HEK293 (cell line): Measurements from ENCODE around the gene CFAP73.

Experiments used
- CTCF ChIA-PET: fragments of 350-600 bp; formaldehyde crosslinking; extraction: SDS; loops from one replicate; lab custom pipeline; 2021; ENCODE audit warnings: antibody characterized with exemption; lab: Yijun Ruan, JAX
- POLR2A ChIA-PET: fragments of 300-600 bp; formaldehyde crosslinking; extraction: SDS; loops from one replicate; lab custom pipeline; 2020; ENCODE audit warnings: antibody characterized with exemption, inconsistent platforms; lab: Yijun Ruan, JAX
- H3K27ac ChIP-seq: fragments of 200-500 bp; sonication (Bioruptor generic); 2 replicates; pipeline ENCODE4 v1.5.1; 2014; ENCODE audit warnings: low read depth, low read length, control low read depth, inconsistent platforms; ENCODE audit errors: extremely low read depth
- H3K36me3 ChIP-seq, 2 experiments: fragments of 200-500 bp in 1 of 2; sonication (Bioruptor generic) in 1 of 2; 1 replicate in 1 of 2; 2 replicates in 1 of 2; pipeline ENCODE4 v1.5.1; 2014 to 2017; ENCODE audit warnings: inconsistent platforms in 2 of 2, low read length in 2 of 2; ENCODE audit not compliant: control insufficient read depth in 2 of 2, insufficient read depth in 1 of 2
- H3K4me1 ChIP-seq: fragments of 200-500 bp; sonication (Bioruptor generic); 2 replicates; pipeline ENCODE4 v1.5.1; 2014; ENCODE audit warnings: mild to moderate bottlenecking, low read length, inconsistent platforms; ENCODE audit not compliant: control insufficient read depth, insufficient read depth
- H3K4me3 ChIP-seq: 2 replicates; pipeline ENCODE4 v1.5.1; 2011; ENCODE audit warnings: low read depth, mild to moderate bottlenecking, control low read depth, low read length, moderate library complexity
- H3K9me3 ChIP-seq: fragments of 200-500 bp; sonication (Bioruptor generic); 2 replicates; pipeline ENCODE4 v1.5.1; 2014; ENCODE audit warnings: low read depth, low read length, inconsistent platforms; ENCODE audit not compliant: control insufficient read depth, insufficient read depth
- CTCF ChIP-seq: fragments of 450-650 bp; formaldehyde crosslinking; IDR thresholded peaks from 2 replicates; pipeline ENCODE4 v1.5.1; 2016; ENCODE audit warnings: missing biosample characterization, missing genetic modification characterization
- FEZF1 ChIP-seq: fragments of 450-650 bp; formaldehyde crosslinking; IDR thresholded peaks from 2 replicates; pipeline ENCODE4 v1.5.1; 2016; ENCODE audit warnings: missing biosample characterization, missing genetic modification characterization
- GLIS1 ChIP-seq: fragments of 450-650 bp; formaldehyde crosslinking; IDR thresholded peaks from 2 replicates; pipeline ENCODE4 v1.5.1; 2016; ENCODE audit warnings: missing biosample characterization, missing genetic modification characterization
- HOXC10 ChIP-seq: sonication (generic); formaldehyde crosslinking; IDR thresholded peaks from 2 replicates; pipeline ENCODE4 v1.8.1; 2023; ENCODE audit warnings: mild to moderate bottlenecking, missing genetic modification reagents
- KLF10 ChIP-seq: fragments of 450-650 bp; IDR thresholded peaks from 2 replicates; pipeline ENCODE4 v1.5.1; 2018; ENCODE audit warnings: missing biosample characterization, mild to moderate bottlenecking, missing genetic modification characterization
- MYNN ChIP-seq: fragments of 450-650 bp; formaldehyde crosslinking; IDR thresholded peaks from 2 replicates; pipeline ENCODE4 v1.5.1; 2016; ENCODE audit warnings: missing biosample characterization, missing genetic modification characterization, borderline replicate concordance
- PATZ1 ChIP-seq: fragments of 450-650 bp; formaldehyde crosslinking; IDR thresholded peaks from 2 replicates; pipeline ENCODE4 v1.5.1; 2016; ENCODE audit warnings: missing biosample characterization, missing genetic modification characterization
- REST ChIP-seq: fragments of 450-650 bp; formaldehyde crosslinking; IDR thresholded peaks from 2 replicates; pipeline ENCODE4 v1.5.1; 2016; ENCODE audit warnings: missing biosample characterization, missing genetic modification characterization
- ZBTB6 ChIP-seq: fragments of 450-650 bp; formaldehyde crosslinking; IDR thresholded peaks from 2 replicates; pipeline ENCODE4 v1.5.1; 2017; ENCODE audit warnings: missing biosample characterization, missing genetic modification characterization
- ZFHX2 ChIP-seq: fragments of 450-650 bp; formaldehyde crosslinking; conservative IDR thresholded peaks from 2 replicates; pipeline ENCODE4 v1.5.1; 2016; ENCODE audit warnings: missing biosample characterization, missing genetic modification characterization
- ZFP37 ChIP-seq: fragments of 450-650 bp; formaldehyde crosslinking; IDR thresholded peaks from 2 replicates; pipeline ENCODE4 v1.5.1; 2016; ENCODE audit warnings: missing biosample characterization, missing genetic modification characterization
- ZNF26 ChIP-seq: fragments of 450-650 bp; formaldehyde crosslinking; IDR thresholded peaks from 2 replicates; pipeline ENCODE4 v1.5.1; 2016; ENCODE audit warnings: missing biosample characterization, missing genetic modification characterization
- ZNF335 ChIP-seq: fragments of 450-650 bp; formaldehyde crosslinking; conservative IDR thresholded peaks from 2 replicates; pipeline ENCODE4 v1.5.1; 2016; ENCODE audit warnings: missing biosample characterization, missing genetic modification characterization
- ZNF350 ChIP-seq: fragments of 450-650 bp; formaldehyde crosslinking; IDR thresholded peaks from 2 replicates; pipeline ENCODE4 v1.5.0; 2017; ENCODE audit warnings: missing biosample characterization, mild to moderate bottlenecking, missing genetic modification characterization
- ZNF391 ChIP-seq: fragments of 450-650 bp; formaldehyde crosslinking; IDR thresholded peaks from 2 replicates; pipeline ENCODE4 v1.5.1; 2016; ENCODE audit warnings: low read depth, missing biosample characterization, missing genetic modification characterization, borderline replicate concordance
- ZNF548 ChIP-seq: fragments of 450-650 bp; formaldehyde crosslinking; IDR thresholded peaks from 2 replicates; pipeline ENCODE4 v1.5.1; 2016; ENCODE audit warnings: missing biosample characterization, missing genetic modification characterization
- ZNF580 ChIP-seq: fragments of 450-650 bp; formaldehyde crosslinking; IDR thresholded peaks from 2 replicates; pipeline ENCODE4 v1.5.1; 2016; ENCODE audit warnings: missing biosample characterization, missing genetic modification characterization
- ZNF610 ChIP-seq: fragments of 450-650 bp; formaldehyde crosslinking; IDR thresholded peaks from 2 replicates; pipeline ENCODE4 v1.5.1; 2016; ENCODE audit warnings: missing biosample characterization, missing genetic modification characterization, borderline replicate concordance
- ZNF623 ChIP-seq: fragments of 450-650 bp; formaldehyde crosslinking; IDR thresholded peaks from 2 replicates; pipeline ENCODE4 v1.5.1; 2016; ENCODE audit warnings: missing biosample characterization, missing genetic modification characterization
- ZSCAN30 ChIP-seq: fragments of 450-650 bp; IDR thresholded peaks from 2 replicates; pipeline ENCODE4 v1.5.1; 2018; ENCODE audit warnings: missing biosample characterization, mild to moderate bottlenecking, missing genetic modification characterization, moderate library complexity
- ZSCAN5A ChIP-seq: fragments of 450-650 bp; formaldehyde crosslinking; IDR thresholded peaks from 2 replicates; pipeline ENCODE4 v1.5.1; 2016; ENCODE audit warnings: missing biosample characterization, missing genetic modification characterization

CFAP73 gene

GRCh38 chr12:113130457-113131135 lies 18.9 kb upstream of the CFAP73 start (continued):
- TF ChIP-seq CTCF (tag by site-specific recombination) = 0 out of 2 replicates have a peak, but pooled peaks have one; percentile 21
- 0 out of 2 replicates have a peak, but pooled peaks have one; percentile 18 for TF ChIP-seq GLIS1 (tag by site-specific recombination)
- TF ChIP-seq ZNF548 = no peak
- no peak for TF ChIP-seq ZSCAN30

GRCh38 chr12:113131556-113131955 lies 18.0 kb upstream of the CFAP73 start:
- Histone ChIP-seq H3K4me1 (peaks cover 6% of the 10 kb centered on the region; the same call in 1 of the 2 replicates), H3K4me3 (no peak overlapping the region), H3K9me3 (no peaks in the 10 kb centered on the region), H3K27ac (no peak overlapping the region), H3K36me3 (no peaks in the 10 kb centered on the region)
- TF ChIP-seq KLF10 (no peak), ZNF623 (tag by site-specific recombination) (peak; percentile 98), MYNN (peak; percentile 92)
- CTCF ChIA-PET = interaction anchor here (0.5 to 1.7 kb wide), 7 partner anchors 10 to 1218 kb away, joined by 3 to 5 read pairs (median 3); no protein-coding TSS in a partner anchor
- POLR2A ChIA-PET = no interaction called here

GRCh38 chr12:113133036-113133435 lies 16.5 kb upstream of the CFAP73 start:
- ChIA-PET CTCF (interaction anchor here (0.6 to 2.4 kb wide), 3 partner anchors 10 to 84 kb away, joined by 3 to 9 read pairs (median 3); no protein-coding TSS in a partner anchor), POLR2A (no interaction called here)
- Histone ChIP-seq H3K4me1 (peaks cover 6% of the 10 kb centered on the region; the same call in 1 of the 2 replicates), H3K9me3 (no peaks in the 10 kb centered on the region), H3K4me3 (no peak overlapping the region), H3K27ac (no peak overlapping the region), H3K36me3 (no peaks in the 10 kb centered on the region)
- no peak for TF ChIP-seq ZFHX2 (tag by site-specific recombination)
- TF ChIP-seq PATZ1 (tag by site-specific recombination) = no peak
- TF ChIP-seq ZBTB6 (tag by site-specific recombination) = no peak
- TF ChIP-seq HOXC10 (CRISPR knock-in tag) = no peak
- no peak for TF ChIP-seq ZNF335 (tag by site-specific recombination)
- no peak for TF ChIP-seq ZNF350 (tag by site-specific recombination)
- TF ChIP-seq FEZF1 (tag by site-specific recombination) = no peak
- TF ChIP-seq ZNF580 = no peak
- no peak for TF ChIP-seq ZNF26 (tag by site-specific recombination)
- no peak for TF ChIP-seq ZNF391
- TF ChIP-seq REST = no peak
- TF ChIP-seq ZNF610 (tag by site-specific recombination) = no peak
- no peak for TF ChIP-seq ZFP37 (tag by site-specific recombination)
- no peak for TF ChIP-seq ZSCAN5A (tag by site-specific recombination)
